GM19193 (cell line): ENCODE data around the gene FZD7.

Source experiments
- POLR2A ChIP-seq: IDR thresholded peaks from 4 replicates; pipeline ENCODE4 v1.6.1; 2011; ENCODE audit not compliant: insufficient read depth, insufficient read length; ENCODE audit errors: extremely low read depth

Gene FZD7

DNA sequence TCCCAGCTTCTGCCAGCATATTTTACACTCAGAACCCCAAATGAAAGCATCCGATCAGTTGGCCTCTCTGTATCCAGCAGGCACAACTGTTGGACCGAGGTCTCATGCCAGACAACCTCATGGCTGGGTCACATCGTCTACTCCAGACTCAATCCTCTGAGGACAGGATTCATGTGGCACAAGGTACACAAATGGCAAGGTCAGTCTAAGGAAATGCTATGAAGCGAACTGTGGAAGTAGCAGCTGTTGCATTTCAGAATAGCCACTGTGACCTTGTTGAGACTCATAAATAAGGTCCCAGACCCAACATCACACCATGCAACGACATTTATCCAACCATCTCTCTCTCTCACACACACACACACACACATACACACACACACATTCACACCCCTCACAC is 7.1 kb upstream of the FZD7 start:
- no peak for TF ChIP-seq POLR2A

DNA sequence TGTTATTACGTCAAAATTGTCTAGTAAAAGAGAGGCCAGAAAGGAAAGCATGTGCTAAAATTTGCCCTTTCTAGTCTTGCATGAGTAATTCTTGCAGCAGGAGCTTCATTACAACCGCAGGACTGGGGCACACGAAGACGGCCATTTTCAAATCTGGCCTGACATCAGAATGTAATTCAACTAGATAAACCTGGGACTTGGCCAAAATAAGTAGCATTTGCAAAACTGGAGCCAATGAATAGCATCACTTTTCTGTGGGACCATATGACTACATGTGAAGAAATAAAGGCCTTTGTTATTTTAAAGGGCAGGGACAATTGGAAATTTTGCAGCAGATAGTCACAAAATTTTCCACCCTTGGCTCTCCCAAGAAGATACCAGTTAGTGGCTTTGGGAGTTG is 3.0 kb upstream of the FZD7 start:
- TF ChIP-seq POLR2A = no peak

- TF ChIP-seq POLR2A = no peak
These were observed 2.3 kb upstream of the FZD7 start for GRCh38 chr2:202031246-202031951.

- TF ChIP-seq POLR2A = no peak
These were observed 774 bp upstream of the FZD7 start for GRCh38 chr2:202032846-202033316.

- no peak for TF ChIP-seq POLR2A
These were observed 814 bp downstream of the FZD7 start for GRCh38 chr2:202034249-202035088.

DNA sequence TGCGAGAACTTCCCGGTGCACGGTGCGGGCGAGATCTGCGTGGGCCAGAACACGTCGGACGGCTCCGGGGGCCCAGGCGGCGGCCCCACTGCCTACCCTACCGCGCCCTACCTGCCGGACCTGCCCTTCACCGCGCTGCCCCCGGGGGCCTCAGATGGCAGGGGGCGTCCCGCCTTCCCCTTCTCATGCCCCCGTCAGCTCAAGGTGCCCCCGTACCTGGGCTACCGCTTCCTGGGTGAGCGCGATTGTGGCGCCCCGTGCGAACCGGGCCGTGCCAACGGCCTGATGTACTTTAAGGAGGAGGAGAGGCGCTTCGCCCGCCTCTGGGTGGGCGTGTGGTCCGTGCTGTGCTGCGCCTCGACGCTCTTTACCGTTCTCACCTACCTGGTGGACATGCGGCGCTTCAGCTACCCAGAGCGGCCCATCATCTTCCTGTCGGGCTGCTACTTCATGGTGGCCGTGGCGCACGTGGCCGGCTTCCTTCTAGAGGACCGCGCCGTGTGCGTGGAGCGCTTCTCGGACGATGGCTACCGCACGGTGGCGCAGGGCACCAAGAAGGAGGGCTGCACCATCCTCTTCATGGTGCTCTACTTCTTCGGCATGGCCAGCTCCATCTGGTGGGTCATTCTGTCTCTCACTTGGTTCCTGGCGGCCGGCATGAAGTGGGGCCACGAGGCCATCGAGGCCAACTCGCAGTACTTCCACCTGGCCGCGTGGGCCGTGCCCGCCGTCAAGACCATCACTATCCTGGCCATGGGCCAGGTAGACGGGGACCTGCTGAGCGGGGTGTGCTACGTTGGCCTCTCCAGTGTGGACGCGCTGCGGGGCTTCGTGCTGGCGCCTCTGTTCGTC is 1.7 kb downstream of the FZD7 start:
- no peak for TF ChIP-seq POLR2A

GRCh38 chr2:202035941-202036372 is 2.3 kb downstream of the FZD7 start:
- no peak for TF ChIP-seq POLR2A

DNA sequence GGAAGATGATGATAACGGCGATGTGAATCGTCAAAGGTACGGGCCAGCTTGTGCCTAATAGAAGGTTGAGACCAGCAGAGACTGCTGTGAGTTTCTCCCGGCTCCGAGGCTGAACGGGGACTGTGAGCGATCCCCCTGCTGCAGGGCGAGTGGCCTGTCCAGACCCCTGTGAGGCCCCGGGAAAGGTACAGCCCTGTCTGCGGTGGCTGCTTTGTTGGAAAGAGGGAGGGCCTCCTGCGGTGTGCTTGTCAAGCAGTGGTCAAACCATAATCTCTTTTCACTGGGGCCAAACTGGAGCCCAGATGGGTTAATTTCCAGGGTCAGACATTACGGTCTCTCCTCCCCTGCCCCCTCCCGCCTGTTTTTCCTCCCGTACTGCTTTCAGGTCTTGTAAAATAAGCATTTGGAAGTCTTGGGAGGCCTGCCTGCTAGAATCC is 3.0 kb downstream of the FZD7 start:
- no peak for TF ChIP-seq POLR2A

DNA sequence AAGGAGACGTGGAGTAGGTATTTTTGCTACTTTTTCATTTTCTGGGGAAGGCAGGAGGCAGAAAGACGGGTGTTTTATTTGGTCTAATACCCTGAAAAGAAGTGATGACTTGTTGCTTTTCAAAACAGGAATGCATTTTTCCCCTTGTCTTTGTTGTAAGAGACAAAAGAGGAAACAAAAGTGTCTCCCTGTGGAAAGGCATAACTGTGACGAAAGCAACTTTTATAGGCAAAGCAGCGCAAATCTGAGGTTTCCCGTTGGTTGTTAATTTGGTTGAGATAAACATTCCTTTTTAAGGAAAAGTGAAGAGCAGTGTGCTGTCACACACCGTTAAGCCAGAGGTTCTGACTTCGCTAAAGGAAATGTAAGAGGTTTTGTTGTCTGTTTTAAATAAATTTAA is 3.4 kb downstream of the FZD7 start:
- TF ChIP-seq POLR2A = no peak

GRCh38 chr2:202038471-202039277 is 5.0 kb downstream of the FZD7 start:
- no peak for TF ChIP-seq POLR2A

GRCh38 chr2:202039278-202040078 is 5.8 kb downstream of the FZD7 start:
- no peak for TF ChIP-seq POLR2A

- TF ChIP-seq POLR2A = no peak
These were observed 6.6 kb downstream of the FZD7 start for GRCh38 chr2:202040079-202040844.

- no peak for TF ChIP-seq POLR2A
These were observed 8.8 kb downstream of the FZD7 start for GRCh38 chr2:202042444-202042843.

DNA sequence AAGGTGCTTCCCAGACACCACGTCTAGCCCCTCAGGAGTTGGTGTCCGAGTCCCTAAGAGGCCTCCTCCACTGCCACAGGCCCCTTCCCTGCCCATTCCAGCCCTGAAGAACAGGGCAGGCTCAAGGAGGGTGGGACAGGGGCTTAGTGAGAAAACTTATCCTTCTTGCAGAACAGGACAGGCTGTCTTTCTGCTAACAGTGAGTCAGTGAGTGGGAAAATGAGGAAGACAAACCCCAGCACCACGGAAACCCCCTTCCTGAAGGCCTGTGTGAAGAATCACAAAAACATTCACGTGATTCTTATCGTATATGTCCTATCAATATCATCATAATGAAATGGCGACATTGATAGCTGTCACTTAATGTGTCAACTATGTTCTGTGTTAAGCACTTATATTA is 9.8 kb downstream of the FZD7 start:
- TF ChIP-seq POLR2A = no peak
